GM19240 (cell line): ENCODE data around the gene MTHFSD.

Source experiments
- DNase-seq: peaks from one replicate; pipeline ENCODE4 v3.0.0; 2011; ENCODE audit warnings: low spot score; ENCODE audit not compliant: insufficient read length

The MTHFSD gene

DNA sequence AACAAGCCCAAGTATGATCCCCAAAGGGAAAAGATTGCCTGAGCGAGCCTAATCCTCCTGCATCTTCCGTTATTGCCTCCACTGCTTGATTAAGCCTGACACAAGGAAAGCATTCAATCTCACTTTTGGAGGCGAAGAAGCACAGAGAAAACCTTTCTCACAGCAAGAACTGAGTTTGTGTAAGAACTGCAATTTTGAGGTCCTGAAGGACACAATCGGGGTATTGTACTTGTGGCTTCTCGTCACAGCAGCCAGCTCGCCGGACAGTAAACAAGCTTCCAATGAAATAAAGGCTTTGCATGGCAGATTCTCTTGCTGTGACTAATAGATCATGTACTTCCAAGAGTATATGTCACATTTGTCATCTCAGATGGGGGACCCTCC is 63.4 kb downstream of the MTHFSD start:
- DNase-seq, result no peak

DNA sequence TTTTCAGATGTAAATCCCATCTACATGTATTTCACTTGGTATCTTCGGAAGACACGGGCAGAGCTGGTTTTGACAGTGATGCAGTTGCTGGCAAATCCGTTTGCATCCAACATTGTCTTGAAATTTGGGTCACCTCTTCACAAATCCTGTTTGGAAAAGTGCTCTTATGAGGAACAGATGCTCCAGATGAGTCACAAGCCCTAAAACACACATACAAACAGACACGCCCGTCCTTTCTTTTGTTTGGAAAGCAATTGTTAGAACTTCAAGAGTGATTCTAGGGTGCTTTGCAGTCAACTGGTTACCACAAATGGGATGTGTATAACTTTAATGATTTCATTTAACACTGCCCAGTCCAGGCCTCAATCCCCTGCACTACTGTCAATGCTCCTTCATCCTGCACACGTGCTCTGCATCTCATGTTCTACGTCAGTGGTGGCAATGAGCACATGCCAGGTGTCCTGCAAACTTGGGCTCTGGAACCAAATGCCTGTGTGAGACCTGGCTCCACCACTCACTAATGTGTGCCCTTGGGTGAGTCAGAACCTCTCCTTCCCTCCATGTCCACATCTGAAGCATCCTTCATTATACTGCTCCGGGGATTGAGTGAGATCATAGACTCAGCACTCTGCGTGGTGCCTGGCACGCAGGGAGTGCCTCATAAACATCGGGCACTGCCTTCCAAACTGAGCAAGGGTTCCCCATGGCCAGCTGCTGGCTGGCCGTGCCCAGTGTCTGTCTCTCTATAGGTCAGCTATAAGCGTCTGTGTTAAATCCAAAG is 64.0 kb downstream of the MTHFSD start:
- no peak for DNase-seq

DNA sequence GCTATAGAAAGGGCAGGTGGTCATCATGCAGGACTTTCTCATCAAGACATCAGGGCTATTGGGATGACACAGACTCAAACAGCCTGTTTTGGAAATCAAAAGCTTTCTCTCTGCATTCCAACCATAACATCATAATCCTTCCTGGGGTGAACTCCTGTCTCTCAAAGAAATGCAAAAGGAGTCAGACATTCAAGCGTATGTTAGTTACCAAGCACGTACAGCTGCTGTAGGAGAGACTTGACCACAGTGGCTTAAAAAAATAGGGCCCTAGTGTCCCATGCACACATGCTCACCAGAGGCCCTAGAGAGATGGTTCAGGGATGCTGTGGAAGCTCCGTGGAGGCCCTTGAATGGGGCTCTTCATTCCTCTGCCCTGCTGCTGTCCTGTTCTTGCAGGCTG is 69.3 kb downstream of the MTHFSD start:
- no peak for DNase-seq

- DNase-seq, result no peak
Observed at GRCh38 chr16:86484240-86484639, 70.8 kb downstream of the MTHFSD start.

DNA sequence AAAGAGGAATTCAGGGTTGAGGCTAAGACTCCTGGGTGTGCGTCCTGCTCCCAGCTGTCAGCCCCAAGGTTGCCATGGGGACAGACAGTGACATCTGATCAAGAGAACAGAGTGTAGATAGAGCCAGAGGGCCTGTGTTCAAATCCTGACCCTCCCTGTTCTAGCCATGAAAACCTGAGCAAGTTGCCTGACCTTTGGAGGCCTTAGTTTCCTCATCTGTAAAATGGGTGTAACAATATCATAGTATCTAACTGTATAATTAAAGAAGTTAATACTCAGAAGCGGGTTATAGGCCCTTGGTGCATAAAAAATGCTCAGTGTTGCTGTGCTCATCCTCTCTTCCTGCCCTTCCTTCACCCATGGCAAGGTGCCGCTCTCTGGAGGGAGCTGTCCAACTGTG is 73.4 kb downstream of the MTHFSD start:
- no peak for DNase-seq

GRCh38 chr16:86480444-86480843 is 74.6 kb downstream of the MTHFSD start:
- no peak for DNase-seq
